Gastrocnemius medialis (tissue), 4 donors: ENCODE data around the gene FBXL13. TPM values are rescaled to one million over a fixed set of nuclear protein-coding genes. Genes with fewer than 3 reads are reported as not detected.

Experiments
- ATAC-seq, 2 donors: fragments of 150-250 bp; one replicate each; pipeline ENCODE4 v1.9.1; 2016
- DNase-seq, 2 donors: peaks; one replicate each; pipeline ENCODE4 v3.0.0-alpha.2; 2019
- H3K27ac ChIP-seq, 4 donors: fragments of 200-600 bp; sonication (generic); 1 replicate in 1 of 4; 2 replicates in 3 of 4; pipeline ENCODE4 v1.5.1; 2016 to 2018; ENCODE audit warnings: mild to moderate bottlenecking in 2 of 4, moderate library complexity in 1 of 4
- H3K27me3 ChIP-seq, 3 donors: fragments of 200-600 bp; sonication (generic) in 2 of 3; 1 replicate in 1 of 3; 2 replicates in 2 of 3; pipeline versions ENCODE4 v1.5.1 to v1.6.0; 2016 to 2019; ENCODE audit warnings: mild to moderate bottlenecking in 1 of 3, moderate library complexity in 1 of 3
- H3K36me3 ChIP-seq, 2 donors: fragments of 200-600 bp; sonication (generic) in 1 of 2; one replicate each; pipeline ENCODE4 v1.5.1; 2017 to 2018
- H3K4me1 ChIP-seq, 2 donors: fragments of 200-600 bp; sonication (generic) in 1 of 2; one replicate each; pipeline ENCODE4 v1.5.1; 2016 to 2017; ENCODE audit warnings: mild to moderate bottlenecking in 2 of 2
- H3K4me3 ChIP-seq, 4 donors: fragments of 200-600 bp; sonication (generic) in 3 of 4; 1 replicate in 1 of 4; 2 replicates in 3 of 4; pipeline ENCODE4 v1.5.1; 2016 to 2019; ENCODE audit warnings: mild to moderate bottlenecking in 2 of 4
- H3K9me3 ChIP-seq, 3 donors: fragments of 200-600 bp; sonication (generic) in 2 of 3; 1 replicate in 1 of 3; 2 replicates in 2 of 3; pipeline ENCODE4 v1.5.1; 2016 to 2019
- POLR2A ChIP-seq, 2 donors: fragments of 450-650 bp; IDR thresholded peaks; one replicate each; pipeline ENCODE4 v1.6.1; 2017; ENCODE audit warnings: antibody characterized with exemption in 2 of 2, mild to moderate bottlenecking in 2 of 2, moderate library complexity in 2 of 2
- in situ Hi-C, 4 donors: fragments of 200-750 bp; cut with MboI; loops; one replicate each; pipeline versions ENCODE4 v1.15.0 to v1.8.0; 2017; ENCODE audit warnings: low sequenced_read_pairs in 4 of 4
- intact Hi-C: fragments of 100-400 bp; cut with DNase I; formaldehyde crosslinking; loops from one replicate; pipeline ENCODE4 v1.15.1; 2023; ENCODE audit warnings: low total_unique reads
- total RNA-seq, 4 donors: library from RNA; depleted of rRNA; stranded (reverse); fragments of >200 nt; gene quantifications; one replicate each; pipeline versions ENCODE4 v1.1.0 to v1.2.3, GENCODE V29; 2016
- TF ChIP-seq, protein P1 (sequence below), 5 experiments: fragments of 450-650 bp in 3 of 5; fragments of 200-600 bp in 2 of 5; sonication (generic) in 2 of 5; IDR thresholded peaks in 4 of 5; conservative IDR thresholded peaks in 1 of 5; 1 replicate in 4 of 5; 2 replicates in 1 of 5; pipeline ENCODE4 v1.5.1; 2016 to 2019; ENCODE audit warnings: antibody characterized with exemption in 5 of 5, mild to moderate bottlenecking in 3 of 5, moderate library complexity in 3 of 5

The FBXL13 gene
- total RNA-seq, 4 donors from 2014 or later, result 0.26 TPM; not detected in 3

DNA sequence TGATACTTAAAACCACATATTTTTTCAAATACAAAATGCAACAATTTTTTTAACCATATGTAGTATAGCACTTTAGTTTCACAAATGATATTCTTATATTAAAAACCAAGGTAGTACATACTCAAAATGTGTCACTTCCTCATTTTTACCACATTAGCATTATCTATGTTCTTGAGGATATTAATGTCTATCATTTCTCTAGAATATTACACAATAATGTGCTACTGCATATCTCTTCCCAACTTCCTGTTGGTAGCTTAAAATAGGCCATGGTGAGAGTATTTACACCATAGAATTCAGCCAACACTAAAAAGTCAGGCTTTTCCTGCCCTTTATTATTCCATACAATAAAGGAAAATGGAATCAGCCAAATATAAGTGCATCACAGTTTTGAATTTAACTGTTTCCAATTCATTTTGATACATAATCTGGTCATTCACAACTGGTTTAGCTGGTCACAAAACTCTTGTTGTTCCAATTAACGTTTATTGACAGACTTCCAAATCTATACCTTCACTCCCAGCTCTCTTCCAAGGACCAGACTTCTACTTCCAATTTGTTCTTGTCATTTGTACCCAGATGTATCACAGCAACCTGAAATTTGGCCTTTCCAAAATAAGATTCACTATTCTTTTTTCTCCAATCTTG, 181.8 kb downstream of the FBXL13 start:
- Histone ChIP-seq H3K4me3 (no peak overlapping the region), H3K36me3 (no peaks in the 10 kb centered on the region), H3K4me1 (peaks cover 4 to 22% of the 10 kb centered on the region in 2 donors), H3K27ac (no peak overlapping the region), H3K27me3 (no peaks in the 10 kb centered on the region), H3K9me3 (no peaks in the 10 kb centered on the region)
- TF ChIP-seq, protein P1, sequence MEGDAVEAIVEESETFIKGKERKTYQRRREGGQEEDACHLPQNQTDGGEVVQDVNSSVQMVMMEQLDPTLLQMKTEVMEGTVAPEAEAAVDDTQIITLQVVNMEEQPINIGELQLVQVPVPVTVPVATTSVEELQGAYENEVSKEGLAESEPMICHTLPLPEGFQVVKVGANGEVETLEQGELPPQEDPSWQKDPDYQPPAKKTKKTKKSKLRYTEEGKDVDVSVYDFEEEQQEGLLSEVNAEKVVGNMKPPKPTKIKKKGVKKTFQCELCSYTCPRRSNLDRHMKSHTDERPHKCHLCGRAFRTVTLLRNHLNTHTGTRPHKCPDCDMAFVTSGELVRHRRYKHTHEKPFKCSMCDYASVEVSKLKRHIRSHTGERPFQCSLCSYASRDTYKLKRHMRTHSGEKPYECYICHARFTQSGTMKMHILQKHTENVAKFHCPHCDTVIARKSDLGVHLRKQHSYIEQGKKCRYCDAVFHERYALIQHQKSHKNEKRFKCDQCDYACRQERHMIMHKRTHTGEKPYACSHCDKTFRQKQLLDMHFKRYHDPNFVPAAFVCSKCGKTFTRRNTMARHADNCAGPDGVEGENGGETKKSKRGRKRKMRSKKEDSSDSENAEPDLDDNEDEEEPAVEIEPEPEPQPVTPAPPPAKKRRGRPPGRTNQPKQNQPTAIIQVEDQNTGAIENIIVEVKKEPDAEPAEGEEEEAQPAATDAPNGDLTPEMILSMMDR (IDR thresholded peaks at IDR 0.05 in 4 of 5, conservative IDR thresholded peaks at IDR 0.05 in 1 of 5), result no peak
- no peak for TF ChIP-seq POLR2A (IDR thresholded peaks at IDR 0.05)
- in situ Hi-C loops, result no loop called here
- ATAC-seq (no peak), DNase-seq (no peak)
- intact Hi-C loops, result loop anchor here (5.0 kb wide), 1 partner anchor 60 kb away; no protein-coding TSS in a partner anchor

DNA sequence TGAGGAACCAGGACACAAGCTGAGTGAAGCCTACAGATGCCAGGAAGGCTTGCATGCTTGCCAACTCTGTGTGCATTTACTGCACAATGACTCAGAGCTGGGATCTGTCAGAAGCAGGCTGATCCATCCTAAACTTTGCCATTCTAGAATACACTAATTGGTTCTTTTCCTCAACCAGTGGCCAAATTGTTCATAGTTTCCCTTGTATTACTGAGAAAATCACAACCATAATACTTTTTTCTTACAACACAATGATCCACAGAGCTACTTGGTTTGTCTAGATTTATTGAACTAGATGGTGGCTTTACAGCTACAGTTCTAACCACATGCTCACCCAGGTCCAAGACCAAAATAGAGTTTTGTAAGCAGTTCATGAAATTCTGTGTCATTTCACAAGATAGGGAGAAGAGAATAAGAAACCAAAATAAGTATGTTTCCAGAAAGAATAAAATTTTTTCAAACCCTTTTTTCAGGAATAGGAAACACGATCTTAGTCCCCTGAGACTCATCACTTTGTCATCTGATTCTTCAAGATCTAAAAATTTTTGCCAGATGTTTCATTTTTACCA, 182.8 kb downstream of the FBXL13 start:
- Histone ChIP-seq H3K9me3 (no peaks in the 10 kb centered on the region), H3K27me3 (no peaks in the 10 kb centered on the region), H3K36me3 (no peaks in the 10 kb centered on the region), H3K27ac (no peak overlapping the region), H3K4me1 (peaks cover 4 to 22% of the 10 kb centered on the region in 2 donors), H3K4me3 (no peak overlapping the region)
- intact Hi-C loops (loop anchor here (5.0 kb wide), 1 partner anchor 59 kb away; no protein-coding TSS in a partner anchor), in situ Hi-C loops (no loop called here)
- peak; percentile 53 to 79 for ATAC-seq
- DNase-seq, result peak; percentile 9 to 27
- no peak for TF ChIP-seq POLR2A (IDR thresholded peaks at IDR 0.05)
- TF ChIP-seq, protein P1 (IDR thresholded peaks at IDR 0.05 in 4 of 5, conservative IDR thresholded peaks at IDR 0.05 in 1 of 5), result no peak

DNA sequence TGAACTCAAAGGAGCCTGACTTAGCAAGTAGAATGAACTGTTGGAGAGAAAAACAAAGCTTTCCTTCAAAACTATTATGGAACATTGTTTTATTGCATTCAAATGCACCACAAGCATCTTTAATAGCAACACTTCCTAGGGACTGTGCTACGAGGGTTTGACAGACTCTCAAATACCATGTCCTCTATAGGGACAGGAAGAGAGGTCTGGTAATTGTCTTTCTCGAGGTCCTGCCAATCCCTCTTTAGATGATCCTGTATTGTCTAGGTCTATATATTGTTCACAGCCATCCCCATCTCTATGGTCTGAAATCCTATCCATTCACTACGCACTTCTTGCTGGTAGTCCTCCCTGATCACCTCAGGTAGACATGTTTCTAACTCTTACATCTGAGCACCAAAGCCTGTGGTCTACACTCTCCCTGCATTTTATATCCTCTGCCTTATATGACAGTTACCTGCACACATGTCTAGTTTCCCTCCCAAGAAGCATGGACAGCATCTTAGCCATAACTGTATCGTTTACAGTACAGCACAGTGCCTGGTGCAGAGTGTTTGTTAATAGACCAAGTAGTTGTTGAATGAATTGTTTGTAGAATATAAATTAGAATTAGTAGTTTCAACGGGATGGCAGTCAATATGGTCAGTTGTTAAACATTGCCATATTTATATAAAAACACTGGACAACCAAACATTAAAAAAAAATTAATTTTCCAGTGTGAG, 183.5 kb downstream of the FBXL13 start:
- TF ChIP-seq, protein P1 (IDR thresholded peaks at IDR 0.05 in 4 of 5, conservative IDR thresholded peaks at IDR 0.05 in 1 of 5), result no peak
- no peak for TF ChIP-seq POLR2A (IDR thresholded peaks at IDR 0.05)
- Histone ChIP-seq H3K4me1 (peaks cover 4 to 22% of the 10 kb centered on the region in 2 donors), H3K9me3 (no peaks in the 10 kb centered on the region), H3K4me3 (no peak overlapping the region), H3K27ac (no peak overlapping the region), H3K27me3 (no peaks in the 10 kb centered on the region), H3K36me3 (no peaks in the 10 kb centered on the region)
- intact Hi-C loops (loop anchor here (5.0 kb wide), 1 partner anchor 59 kb away; no protein-coding TSS in a partner anchor), in situ Hi-C loops (no loop called here)
- no peak for ATAC-seq
- DNase-seq, result no peak

DNA sequence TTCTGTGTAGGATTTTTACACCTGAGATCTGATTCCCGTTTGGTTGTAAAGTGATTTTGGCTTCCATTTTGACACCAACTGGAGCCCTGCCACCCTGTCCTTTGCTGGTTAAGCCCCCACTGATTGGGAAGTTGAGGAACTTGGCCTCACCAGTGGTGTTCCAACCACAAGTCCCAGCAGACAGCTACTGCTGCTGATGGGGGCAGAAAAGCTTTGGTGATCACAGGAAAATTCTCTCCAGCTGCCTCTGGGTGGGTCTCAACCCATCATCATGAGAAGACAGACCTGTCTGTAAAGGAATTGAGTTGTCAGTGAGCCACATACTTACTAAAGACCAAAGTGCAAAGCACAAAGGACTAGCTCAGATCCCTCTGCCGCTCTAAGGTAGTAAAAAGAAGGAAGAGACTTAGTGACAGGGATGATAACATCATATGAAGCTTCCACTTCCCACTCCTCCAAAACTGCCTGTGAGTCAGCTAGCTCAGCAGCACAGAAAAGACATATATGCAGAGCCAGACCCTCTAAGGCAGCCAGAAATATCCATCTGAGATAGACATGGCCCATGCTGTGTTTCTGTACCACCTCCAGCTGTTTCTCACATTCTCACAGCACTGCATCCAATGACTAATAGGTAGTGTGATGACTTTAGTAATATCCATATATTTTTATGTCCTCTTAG, 184.2 kb downstream of the FBXL13 start:
- ATAC-seq (no peak), DNase-seq (no peak)
- TF ChIP-seq, protein P1 (IDR thresholded peaks at IDR 0.05 in 4 of 5, conservative IDR thresholded peaks at IDR 0.05 in 1 of 5), result no peak
- intact Hi-C loops, result loop anchor here (5.0 kb wide), 1 partner anchor 58 kb away; no protein-coding TSS in a partner anchor
- in situ Hi-C loops, result no loop called here
- Histone ChIP-seq H3K36me3 (no peaks in the 10 kb centered on the region), H3K9me3 (no peaks in the 10 kb centered on the region), H3K4me3 (no peak overlapping the region), H3K4me1 (peaks cover 4 to 22% of the 10 kb centered on the region in 2 donors), H3K27ac (no peak overlapping the region), H3K27me3 (no peaks in the 10 kb centered on the region)
